Measurements from ENCODE around the gene KRTAP20-1.

The KRTAP20-1 gene

GRCh38 chr21:30652891-30653290 lies 36.7 kb downstream of the KRTAP20-1 start:
- no peak for DNase-seq
